Fibroblast of skin of abdomen (primary cell): Measurements from ENCODE around the gene FBH1.
A peak's percentile ranks its signal among the peaks of the same experiment; 100 is the strongest.
"Not testable (repeated sequence)": the region's sequence is repeated elsewhere in the genome, so short reads cannot be mapped to it uniquely, and the experiment has no call there.

ENCODE experiments used
- DNase-seq: peaks from one replicate; pipeline ENCODE4 v3.0.0-alpha.2; 2013

FBH1 gene

GRCh38 chr10:5960070-5960972 lies 70.3 kb downstream of the FBH1 start:
- DNase-seq, result no peak

GRCh38 chr10:5960973-5961275 lies 70.9 kb downstream of the FBH1 start:
- DNase-seq, result not testable (repeated sequence)

GRCh38 chr10:5961405-5962100 lies 71.5 kb downstream of the FBH1 start:
- no peak for DNase-seq

GRCh38 chr10:5962358-5962940 lies 72.4 kb downstream of the FBH1 start:
- DNase-seq, result not testable (repeated sequence)

GRCh38 chr10:5963071-5963470 lies 73.0 kb downstream of the FBH1 start:
- DNase-seq, result no peak

- DNase-seq, result no peak
Measured at GRCh38 chr10:5963591-5963990, 73.5 kb downstream of the FBH1 start.

GRCh38 chr10:5964736-5965135 lies 74.7 kb downstream of the FBH1 start:
- DNase-seq, result no peak

- no peak for DNase-seq
Measured at GRCh38 chr10:5965266-5965665, 75.2 kb downstream of the FBH1 start.

- DNase-seq, result no peak
Measured at GRCh38 chr10:5968037-5968680, 78.1 kb downstream of the FBH1 start.

- DNase-seq, result no peak
Measured at GRCh38 chr10:5968681-5969453, 78.8 kb downstream of the FBH1 start.

- DNase-seq, result no peak
Measured at GRCh38 chr10:5970066-5970465, 80.0 kb downstream of the FBH1 start.

- no peak for DNase-seq
Measured at GRCh38 chr10:5970527-5970926, 80.5 kb downstream of the FBH1 start.

GRCh38 chr10:5971315-5971832 lies 81.3 kb downstream of the FBH1 start:
- no peak for DNase-seq

- DNase-seq, result no peak
Measured at GRCh38 chr10:5971886-5972285, 81.8 kb downstream of the FBH1 start.

- DNase-seq, result no peak
Measured at GRCh38 chr10:5973069-5973468, 83.0 kb downstream of the FBH1 start.

- no peak for DNase-seq
Measured at GRCh38 chr10:5975641-5976473, 85.8 kb downstream of the FBH1 start.

GRCh38 chr10:5976512-5977470 lies 86.7 kb downstream of the FBH1 start:
- DNase-seq, result peak; percentile 30

GRCh38 chr10:5977471-5978229 lies 87.6 kb downstream of the FBH1 start, which contains the start of gene IL15RA:
Gene IL15RA (minus strand): TSS chr10:5977543. CDS start chr10:5977492, 51 bp downstream.
- DNase-seq, result peak; percentile 44

- no peak for DNase-seq
Measured at GRCh38 chr10:5978230-5978489, 88.1 kb downstream of the FBH1 start.
